GM18907 (cell line): ENCODE results near the gene TMCC2.
"Not testable (repeated sequence)": the region's sequence is repeated elsewhere in the genome, so short reads cannot be mapped to it uniquely, and the experiment has no call there.

Source experiments
- ATAC-seq: cut with Tn5 transposase; IDR thresholded peaks from one replicate; pipeline ENCODE4 v1.9.1; 2021; ENCODE audit warnings: mild to moderate bottlenecking, moderate library complexity; ENCODE audit not compliant: unreplicated experiment

The TMCC2 gene, protein sequence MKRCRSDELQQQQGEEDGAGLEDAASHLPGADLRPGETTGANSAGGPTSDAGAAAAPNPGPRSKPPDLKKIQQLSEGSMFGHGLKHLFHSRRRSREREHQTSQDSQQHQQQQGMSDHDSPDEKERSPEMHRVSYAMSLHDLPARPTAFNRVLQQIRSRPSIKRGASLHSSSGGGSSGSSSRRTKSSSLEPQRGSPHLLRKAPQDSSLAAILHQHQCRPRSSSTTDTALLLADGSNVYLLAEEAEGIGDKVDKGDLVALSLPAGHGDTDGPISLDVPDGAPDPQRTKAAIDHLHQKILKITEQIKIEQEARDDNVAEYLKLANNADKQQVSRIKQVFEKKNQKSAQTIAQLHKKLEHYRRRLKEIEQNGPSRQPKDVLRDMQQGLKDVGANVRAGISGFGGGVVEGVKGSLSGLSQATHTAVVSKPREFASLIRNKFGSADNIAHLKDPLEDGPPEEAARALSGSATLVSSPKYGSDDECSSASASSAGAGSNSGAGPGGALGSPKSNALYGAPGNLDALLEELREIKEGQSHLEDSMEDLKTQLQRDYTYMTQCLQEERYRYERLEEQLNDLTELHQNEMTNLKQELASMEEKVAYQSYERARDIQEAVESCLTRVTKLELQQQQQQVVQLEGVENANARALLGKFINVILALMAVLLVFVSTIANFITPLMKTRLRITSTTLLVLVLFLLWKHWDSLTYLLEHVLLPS

GRCh38 chr1:205227584-205228013 lies at the start of gene TMCC2:
TMCC2 (plus strand) TSS chr1:205227946; CDS start chr1:205228565, 619 bp downstream.
- ATAC-seq = peak; percentile 67

- ATAC-seq = no peak
These were observed 47.9 kb upstream of the TMCC2 start for GRCh38 chr1:205179842-205180241.

DNA sequence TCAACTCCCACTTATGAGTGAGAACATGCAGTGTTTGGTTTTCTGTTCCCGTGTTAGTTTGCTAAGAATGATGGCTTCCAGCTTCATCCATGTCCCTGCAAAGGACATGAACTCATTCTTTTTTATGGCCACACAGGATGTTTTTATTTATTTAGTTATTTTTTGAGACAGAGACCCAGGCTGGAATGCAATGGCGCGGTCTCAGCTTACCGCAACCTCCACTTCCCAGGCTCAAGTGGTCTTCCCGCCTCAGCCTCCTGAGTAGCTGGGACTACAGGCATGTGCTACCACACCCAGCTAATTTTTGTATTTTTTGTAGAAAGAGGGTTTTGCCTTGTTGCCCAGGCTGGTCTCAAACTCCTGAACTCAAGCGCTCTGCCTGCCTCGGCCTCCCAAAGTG lies 47.4 kb upstream of the TMCC2 start:
- not testable (repeated sequence) for ATAC-seq

DNA sequence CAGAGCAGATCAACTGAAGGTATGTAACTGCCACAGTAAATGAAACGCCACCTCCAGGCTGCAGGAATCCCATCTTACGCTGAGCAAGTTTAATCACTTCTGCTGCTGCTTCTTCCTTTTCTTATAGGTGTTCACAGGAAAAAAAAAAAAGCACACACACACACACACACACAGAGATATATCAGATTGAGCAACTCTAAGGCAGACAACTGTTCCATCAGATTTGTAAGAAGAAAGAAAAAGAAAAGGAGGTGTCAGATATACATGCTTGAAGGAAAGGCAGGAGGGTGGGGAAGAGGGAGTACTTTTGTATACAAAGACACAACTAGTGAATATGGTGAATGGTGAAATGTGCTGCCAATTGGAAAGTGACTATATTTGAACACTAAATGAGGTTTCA lies 44.8 kb upstream of the TMCC2 start:
- no peak for ATAC-seq

DNA sequence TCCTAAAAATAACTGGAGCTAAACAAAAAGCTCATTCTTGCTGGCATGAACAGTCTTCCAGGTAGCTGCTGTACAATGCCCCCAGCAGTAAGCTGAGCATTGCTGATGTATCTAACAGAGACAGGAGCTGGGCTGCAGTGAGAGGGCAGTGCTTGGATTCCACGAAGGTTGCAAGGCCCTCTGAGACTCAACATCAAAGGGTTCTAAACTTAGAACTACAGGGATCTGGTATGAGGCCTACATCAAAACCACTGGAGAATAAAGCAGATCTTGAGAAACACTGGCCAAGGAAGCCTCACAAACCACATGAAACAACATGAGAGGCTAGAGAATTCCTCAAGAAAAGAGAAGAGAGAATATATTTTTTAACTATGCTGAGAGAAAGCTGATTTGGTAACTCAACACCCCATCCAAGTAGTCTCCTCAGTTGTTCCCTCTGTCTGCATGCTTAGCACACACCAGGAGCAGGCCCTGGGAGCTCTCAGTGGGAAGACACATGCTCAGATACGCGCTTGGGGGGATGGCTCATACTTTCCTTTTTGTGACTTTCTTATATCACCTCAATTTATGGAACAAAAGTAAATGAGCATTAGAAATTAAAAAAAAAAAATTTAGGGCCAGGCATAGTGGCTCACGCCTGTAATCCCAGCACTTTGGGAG lies 43.9 kb upstream of the TMCC2 start:
- no peak for ATAC-seq

DNA sequence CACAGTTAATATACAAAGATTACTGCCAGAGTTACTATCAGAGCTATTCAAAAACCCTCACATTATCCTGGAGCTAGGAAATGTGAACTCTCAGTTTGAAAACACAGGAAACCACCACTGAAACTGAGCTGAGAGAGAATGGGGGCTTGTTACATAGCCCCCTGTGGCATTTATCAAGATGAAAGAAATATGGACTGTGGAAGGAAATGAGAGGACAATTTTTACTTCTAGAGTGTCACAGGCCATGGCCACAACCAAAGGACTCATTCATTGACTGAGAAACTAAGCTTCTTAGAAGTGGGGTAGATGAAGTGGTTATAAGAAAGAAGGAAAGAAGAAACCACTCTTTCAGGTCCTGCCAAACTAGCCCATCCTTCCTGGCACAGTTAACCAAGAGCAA lies 41.6 kb upstream of the TMCC2 start:
- ATAC-seq = no peak

GRCh38 chr1:205187420-205187819 lies 40.3 kb upstream of the TMCC2 start:
- ATAC-seq = no peak

DNA sequence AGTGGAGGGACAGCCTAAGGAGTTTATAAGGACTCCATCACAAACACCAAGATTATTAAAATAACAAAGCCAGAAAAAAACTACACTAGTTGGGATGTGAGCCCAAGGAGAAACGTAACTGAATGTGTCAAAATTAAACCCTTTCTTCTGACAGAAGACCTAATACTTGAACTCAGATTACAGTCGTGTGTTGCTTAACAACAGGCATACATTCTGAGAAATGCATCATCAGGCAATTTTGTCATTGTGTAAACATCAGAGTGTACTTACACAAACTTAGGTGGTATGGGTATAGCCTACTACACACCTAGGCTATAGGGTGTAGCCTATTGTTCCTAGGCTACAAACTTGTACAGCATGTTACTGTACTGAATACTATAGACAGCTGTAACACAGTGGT lies 39.6 kb upstream of the TMCC2 start:
- ATAC-seq = no peak

- ATAC-seq = no peak
These were observed 39.1 kb upstream of the TMCC2 start for GRCh38 chr1:205188596-205188995.

GRCh38 chr1:205189131-205189530 lies 38.6 kb upstream of the TMCC2 start:
- no peak for ATAC-seq

DNA sequence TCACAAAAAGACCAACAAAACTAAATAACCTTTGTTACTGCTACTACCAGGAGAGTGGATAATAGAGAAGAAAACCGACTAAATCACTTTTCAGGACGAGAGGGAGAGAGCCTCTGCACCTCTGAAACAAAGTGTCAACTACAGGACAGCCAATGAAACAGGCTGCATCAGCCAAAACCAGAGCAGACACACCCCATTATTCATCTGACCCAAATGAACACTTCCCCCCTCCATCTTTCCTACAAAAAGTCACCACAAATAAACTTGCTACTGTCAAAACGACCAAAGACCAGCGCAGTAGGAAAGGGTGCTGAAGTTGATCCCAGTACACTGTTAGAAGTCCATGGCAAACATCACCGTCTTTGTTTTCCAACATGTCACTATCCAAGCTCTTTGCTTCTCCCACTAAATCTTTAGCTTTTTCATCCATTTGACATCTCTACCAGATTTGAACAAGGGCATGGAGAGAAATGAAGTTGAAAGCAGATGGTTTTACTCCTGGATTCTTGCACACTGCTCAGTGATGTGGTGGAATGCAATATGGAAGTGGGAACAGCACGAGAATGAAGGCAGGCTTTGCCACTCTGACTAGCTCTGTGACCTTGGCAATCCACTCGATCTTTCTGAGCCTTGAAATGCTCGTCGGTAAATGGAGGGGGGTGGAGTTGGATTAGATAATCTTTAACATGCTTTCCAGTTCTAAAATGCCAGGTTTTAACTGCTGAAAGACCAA lies 36.7 kb upstream of the TMCC2 start:
- no peak for ATAC-seq

DNA sequence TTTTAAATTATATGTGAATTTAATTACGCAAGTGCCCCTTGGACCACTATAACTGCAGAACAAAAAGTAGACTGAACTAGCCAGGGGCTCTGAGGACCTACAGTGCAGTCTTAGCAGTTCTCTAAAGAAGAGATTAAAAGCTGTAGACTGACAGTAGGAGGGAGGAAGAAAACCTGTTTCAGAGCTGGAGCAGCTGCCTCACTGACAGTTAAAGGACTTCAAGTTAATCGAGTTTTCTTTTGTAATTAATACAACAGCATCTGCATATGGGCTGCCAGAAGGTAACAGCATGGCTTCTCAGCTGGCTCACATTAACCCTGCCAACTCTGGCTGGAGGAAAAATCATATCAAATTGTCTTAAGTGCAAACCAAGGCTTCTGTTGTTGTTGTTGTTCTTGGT lies 36.1 kb upstream of the TMCC2 start:
- no peak for ATAC-seq

DNA sequence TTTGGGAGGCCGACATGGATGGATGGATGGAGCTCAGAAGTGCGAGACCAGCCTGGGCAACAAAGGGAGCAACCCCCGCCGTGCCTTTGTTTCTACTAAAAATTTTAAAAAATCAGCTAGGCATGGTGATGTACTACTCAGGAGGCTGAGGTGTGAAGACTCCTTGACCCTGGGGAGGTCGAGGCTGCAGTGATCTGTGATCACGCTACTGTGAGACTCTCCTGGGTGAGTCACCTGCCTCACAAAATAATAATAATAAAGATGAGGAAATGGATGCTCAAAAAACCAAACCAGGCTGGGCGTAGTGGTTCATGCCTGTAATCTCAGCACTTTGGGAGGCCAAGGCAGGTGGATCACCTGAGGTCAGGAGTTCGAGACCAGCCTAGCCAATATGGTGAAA lies 35.5 kb upstream of the TMCC2 start:
- no peak for ATAC-seq

DNA sequence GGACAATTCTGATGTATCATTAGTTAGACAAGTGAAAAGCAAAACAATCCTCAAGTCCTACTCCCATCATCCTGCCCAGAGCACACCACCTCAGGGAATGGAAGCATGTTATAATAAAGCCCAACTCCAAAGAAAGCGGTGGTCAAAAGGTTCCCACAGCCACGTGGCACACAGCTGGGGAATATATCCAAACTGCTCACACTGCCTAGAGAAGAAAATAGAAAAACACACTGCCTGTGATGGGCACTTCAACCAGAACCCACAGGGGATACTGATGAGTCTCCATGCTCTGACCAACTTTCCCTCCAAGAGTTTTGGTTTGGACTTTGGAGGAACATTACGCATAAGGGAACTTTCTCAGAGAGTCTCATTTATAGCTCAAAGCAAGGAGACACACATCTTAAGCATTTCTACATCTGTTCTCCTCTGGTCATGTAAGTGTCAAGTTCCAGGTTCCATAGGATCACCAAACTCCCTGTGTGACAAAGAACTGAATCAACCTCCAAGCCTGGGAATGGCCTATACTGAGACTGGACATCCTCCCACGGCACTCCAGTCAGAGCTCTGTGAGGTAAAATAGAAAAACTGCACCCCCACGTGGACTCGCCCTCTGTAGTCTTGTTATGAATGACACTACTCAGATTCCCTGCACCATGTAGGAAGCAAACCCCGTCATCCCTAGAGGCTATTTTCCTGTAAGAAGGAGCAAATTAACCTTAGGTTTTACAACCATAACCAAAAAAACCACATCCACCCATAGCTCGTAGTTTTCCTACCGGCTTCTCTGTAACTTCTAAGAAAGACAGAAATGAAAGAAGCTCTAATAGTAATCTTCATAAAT lies 28.4 kb upstream of the TMCC2 start:
- ATAC-seq = no peak

DNA sequence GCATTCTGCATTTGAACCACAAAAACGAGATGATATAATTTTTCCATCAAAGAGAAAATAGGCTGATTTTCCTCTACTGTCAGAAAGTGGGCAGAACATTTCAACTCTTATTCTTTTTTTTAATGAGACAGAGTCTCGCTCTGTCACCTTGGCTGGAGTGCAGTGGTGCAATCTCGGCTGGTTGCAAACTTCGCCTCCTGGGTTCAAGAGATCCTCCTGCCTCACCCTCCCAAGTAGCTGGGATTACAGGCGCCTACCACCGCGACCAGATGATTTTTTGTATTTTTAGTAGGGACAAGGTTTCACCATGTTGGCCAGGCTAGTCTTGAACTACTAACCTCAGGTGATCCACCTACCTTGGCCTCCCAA lies 27.8 kb upstream of the TMCC2 start:
- no peak for ATAC-seq

DNA sequence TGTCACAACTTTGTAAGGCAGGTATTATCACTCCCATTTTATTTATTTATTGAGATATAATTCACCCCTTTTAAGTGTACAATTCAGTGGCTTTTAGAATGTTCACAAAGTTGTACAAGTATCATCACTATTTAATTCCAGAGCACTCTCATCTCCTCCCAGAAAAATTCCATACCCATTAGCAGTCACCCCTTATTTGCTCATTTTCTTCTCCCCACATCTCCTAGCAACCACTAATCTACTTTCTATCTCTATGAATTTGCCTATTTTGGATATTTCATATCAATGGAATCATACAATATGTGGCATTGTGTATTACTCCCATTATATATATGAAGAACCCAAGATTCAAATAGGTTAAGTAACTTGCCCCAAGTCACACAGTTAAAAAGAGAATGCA lies 23.2 kb upstream of the TMCC2 start:
- no peak for ATAC-seq

GRCh38 chr1:205205055-205205454 lies 22.7 kb upstream of the TMCC2 start:
- ATAC-seq = no peak

DNA sequence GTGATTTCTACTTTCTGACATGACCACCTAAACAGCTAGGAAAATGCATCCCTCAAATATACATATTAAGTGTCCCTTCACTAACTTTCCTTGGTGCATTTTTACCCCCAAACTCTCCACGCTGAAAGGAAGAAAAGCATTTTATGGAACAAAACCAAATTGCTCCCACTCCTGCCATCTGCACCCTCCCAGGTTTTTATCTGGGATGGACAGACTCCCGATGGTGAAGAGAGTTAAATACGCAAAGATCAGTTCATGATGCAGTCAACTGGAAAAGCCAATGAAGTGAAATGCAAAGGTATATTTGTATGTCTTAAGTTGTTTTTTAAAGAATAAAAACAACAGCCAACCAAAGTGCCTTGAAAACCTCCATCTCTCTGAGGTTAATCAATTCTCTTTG lies 18.9 kb upstream of the TMCC2 start:
- ATAC-seq = no peak

DNA sequence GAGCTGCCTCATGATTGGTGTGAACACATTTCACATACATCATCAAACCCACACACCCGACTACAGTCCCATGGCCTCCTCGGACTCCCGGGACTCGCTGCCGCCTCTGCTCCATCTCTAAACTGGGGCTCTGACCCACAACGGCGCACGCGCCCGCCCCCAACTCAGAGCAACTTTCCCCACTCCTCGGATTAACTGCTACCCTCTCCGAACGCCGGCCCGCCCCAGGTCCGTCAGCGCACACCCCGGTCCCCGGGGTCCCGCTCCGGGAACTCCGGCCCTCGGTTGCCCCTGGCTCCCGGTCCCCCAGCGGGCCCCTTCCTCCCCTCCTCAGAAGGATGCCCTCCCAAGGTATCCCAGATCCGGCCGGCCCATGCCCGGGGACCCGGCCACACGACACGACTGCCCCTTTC lies 17.0 kb upstream of the TMCC2 start:
- peak; percentile 20 for ATAC-seq

DNA sequence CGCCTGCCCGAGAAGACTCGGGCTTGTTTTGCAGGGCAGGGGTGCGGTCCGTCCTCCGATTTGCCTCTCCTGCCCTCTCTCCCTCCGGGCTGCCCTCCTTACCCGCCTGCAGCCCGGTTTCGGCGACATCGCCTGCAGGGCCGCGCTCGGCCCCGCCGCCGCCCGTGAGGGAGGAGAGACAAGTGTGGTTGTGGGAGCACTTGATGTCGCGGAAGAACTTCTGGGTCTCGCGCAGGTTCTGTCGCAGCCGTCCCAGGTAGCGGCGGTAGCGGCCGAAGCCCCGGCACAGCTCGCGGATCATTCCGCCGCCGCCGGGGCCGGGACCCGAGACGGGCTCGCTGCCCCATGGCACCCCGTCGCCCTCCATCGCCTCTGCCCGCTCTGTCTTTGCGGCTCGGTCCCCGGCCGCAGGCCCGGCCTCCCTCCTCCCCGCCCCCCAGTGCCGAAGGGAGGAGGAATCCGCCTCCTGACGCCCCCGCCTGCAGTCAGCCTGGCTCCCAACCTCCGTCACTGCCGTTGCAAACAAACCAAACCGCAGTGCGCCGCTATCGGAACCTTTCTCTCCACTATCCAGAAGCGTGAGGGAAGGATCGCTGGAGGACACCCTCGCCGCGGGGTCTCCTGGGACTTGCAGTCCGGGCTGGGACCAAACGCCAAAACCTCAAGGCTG lies 16.4 kb upstream of the TMCC2 start, which contains the start of gene DSTYK:
TSS of gene DSTYK (minus strand) at position 534 of the 670 bp plus-strand sequence. CDS start at position 367, 167 bp downstream.
- peak; percentile 89 for ATAC-seq
